GM12875 (cell line): ENCODE measurements around the gene C3orf52.
A peak's percentile ranks its signal among the peaks of the same experiment; 100 is the strongest.

ENCODE experiments used
- H3K4me3 ChIP-seq: one replicate; pipeline ENCODE4 v1.5.1; 2011; ENCODE audit warnings: low read depth, low read length, control low read depth
- CTCF ChIP-seq: IDR thresholded peaks from 2 replicates; pipeline ENCODE4 v1.5.1; 2011; ENCODE audit warnings: low read depth, mild to moderate bottlenecking, control low read depth, inconsistent platforms, low read length, moderate library complexity, borderline replicate concordance; ENCODE audit not compliant: insufficient read depth

Gene C3orf52

GRCh38 chr3:112114576-112115160 is 28.5 kb downstream of the C3orf52 start:
- H3K4me3 ChIP-seq: peak overlapping the region; percentile 33
- no peak for TF ChIP-seq CTCF

GRCh38 chr3:112115161-112115739 is 29.1 kb downstream of the C3orf52 start:
- H3K4me3 ChIP-seq: peak overlapping the region; percentile 33
- no peak for TF ChIP-seq CTCF

GRCh38 chr3:112115806-112116383 is 29.7 kb downstream of the C3orf52 start:
- no peak for TF ChIP-seq CTCF
- peak overlapping the region; percentile 16 for H3K4me3 ChIP-seq

- TF ChIP-seq CTCF: no peak
Observed at GRCh38 chr3:112116748-112117186, 30.6 kb downstream of the C3orf52 start.

GRCh38 chr3:112117415-112117814 is 31.2 kb downstream of the C3orf52 start:
- TF ChIP-seq CTCF: no peak
- no peak overlapping the region for H3K4me3 ChIP-seq

More at GRCh38 chr3:112116748-112117186, 30.6 kb downstream of the C3orf52 start:
- H3K4me3 ChIP-seq: no peak overlapping the region

GRCh38 chr3:112117841-112118571 is 31.8 kb downstream of the C3orf52 start:
- H3K4me3 ChIP-seq: no peak overlapping the region
- peak; percentile 36; the same call in 1 of the 2 replicates for TF ChIP-seq CTCF
